Stimulated activated CD8-positive, alpha-beta memory T cell treated with anti-CD3 and anti-CD28 coated beads, Interleukin-2, amount 100 ng/mL, for 48 hours (primary cell): ENCODE data around the gene SZRD1.
A peak's percentile ranks its signal among the peaks of the same experiment; 100 is the strongest.

ENCODE experiments used
- DNase-seq, 2 donors: peaks; one replicate each; pipeline ENCODE4 v3.0.0-alpha.2; 2020; ENCODE audit warnings: low read depth in 2 of 2

Gene SZRD1

GRCh38 chr1:16440131-16440469, 73.1 kb downstream of the SZRD1 start:
- DNase-seq: no peak

DNA sequence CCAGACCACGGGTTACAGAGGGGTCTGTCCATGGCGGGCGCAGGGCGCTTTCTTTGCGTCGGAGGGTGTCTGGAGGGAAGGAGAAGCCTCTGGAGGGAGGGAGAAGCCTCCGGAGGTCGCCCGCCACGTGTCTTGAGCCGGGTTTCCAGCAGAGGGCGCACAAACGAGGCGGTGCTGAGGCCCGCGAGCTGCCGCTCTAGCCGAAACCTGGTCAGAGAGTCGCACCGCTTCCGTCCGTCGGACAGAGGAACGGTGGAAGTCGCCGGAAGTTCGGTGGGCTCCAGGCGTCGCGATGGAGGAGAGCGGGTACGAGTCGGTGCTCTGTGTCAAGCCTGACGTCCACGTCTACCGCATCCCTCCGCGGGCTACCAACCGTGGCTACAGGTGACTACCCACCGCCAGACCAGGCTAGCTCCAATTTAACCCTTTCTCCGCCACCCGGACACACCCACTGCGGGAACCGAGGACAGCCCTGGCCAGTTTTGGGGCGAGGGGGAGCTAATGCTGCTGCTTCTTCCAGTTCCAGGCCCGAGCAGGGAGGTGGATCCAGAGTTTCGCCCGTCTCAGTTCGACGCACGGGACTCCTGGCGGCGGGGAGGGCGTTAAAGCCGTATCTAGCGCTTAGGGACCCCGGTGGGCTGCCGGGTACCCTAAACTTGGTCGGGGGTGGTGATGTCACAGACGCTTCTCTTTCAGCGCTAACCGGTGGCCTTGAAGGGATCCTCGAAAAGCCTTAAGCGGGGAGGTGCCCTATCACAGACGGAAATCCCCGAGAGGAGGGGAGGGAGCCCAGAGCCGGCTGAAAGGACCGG, 73.6 kb downstream of the SZRD1 start, which contains the start of gene NECAP2:
NECAP2 (plus strand) TSS at position 255 of the 812 bp plus-strand sequence; CDS start at position 293, 38 bp downstream.
- DNase-seq: peak; percentile 96 to 98

DNA sequence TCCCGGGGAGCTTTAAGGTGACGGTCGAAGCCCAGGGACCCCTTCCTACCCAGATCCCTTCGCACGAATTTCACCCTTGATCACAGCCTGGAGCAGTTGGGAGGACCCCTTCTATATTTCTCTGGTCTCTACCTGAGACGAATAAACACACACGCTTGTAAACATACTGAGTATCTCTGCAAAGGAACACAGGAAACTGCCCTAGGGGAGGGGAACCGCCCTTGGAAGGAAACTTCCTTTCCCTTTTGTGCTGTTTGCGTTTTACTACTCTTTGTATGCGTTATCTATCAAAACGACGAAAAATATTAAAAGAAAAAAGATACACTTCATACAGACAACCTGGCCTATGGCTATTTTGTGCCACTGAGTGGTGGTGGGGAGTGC, 74.2 kb downstream of the SZRD1 start:
- no peak for DNase-seq

DNA sequence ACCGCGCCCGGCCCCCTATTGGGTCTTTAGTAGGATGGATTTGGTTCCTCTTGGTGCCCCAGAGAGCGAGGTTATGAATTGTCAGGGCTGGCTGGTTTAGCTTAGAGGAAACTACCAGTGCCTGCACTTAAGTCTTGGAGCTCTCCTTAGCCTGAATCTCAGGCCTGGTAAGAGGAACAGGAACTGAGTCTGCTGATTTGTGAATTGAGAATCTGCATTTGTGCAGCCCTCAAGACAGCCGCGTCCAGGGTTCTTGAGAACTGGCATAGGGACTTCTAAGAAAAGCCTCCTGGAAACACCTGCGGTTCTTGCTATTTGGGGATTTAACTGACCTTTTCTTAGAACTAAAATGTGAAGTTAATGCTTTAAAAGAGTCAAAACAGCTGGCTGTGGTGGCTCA, 75.2 kb downstream of the SZRD1 start:
- no peak for DNase-seq

GRCh38 chr1:16442941-16443340, 75.9 kb downstream of the SZRD1 start:
- DNase-seq: no peak

GRCh38 chr1:16443975-16444770, 77.1 kb downstream of the SZRD1 start:
- DNase-seq: no peak

GRCh38 chr1:16445052-16445451, 78.0 kb downstream of the SZRD1 start:
- no peak for DNase-seq

DNA sequence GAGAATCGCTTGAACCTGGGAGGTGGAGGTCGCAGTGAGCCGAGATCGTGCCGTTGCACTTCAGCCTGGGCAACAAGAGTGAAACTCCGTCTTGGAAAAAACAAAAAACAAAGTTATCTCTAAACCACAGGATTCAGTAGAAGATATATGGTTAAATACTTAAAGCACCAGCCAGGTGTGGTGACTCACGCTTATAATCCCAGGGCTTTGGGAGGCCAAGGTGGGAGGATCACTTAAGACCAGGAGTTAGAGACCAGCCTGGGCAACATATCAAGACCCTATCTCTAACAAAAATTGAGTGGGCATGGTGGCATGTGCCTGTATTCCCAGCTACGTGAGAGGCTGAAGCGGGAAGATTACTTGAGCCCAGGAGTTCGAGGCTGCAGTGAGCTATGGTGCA, 79.1 kb downstream of the SZRD1 start:
- DNase-seq: no peak

GRCh38 chr1:16447641-16448040, 80.6 kb downstream of the SZRD1 start:
- DNase-seq: no peak
